CD4-positive, alpha-beta memory T cell (primary cell): ENCODE results near the gene MTUS2. TPM values are rescaled to one million over a fixed set of nuclear protein-coding genes. Genes with fewer than 3 reads are reported as not detected.

Source experiments
- CTCF ChIA-PET: fragments of 350-600 bp; sonication (Branson Sonifier 250); formaldehyde crosslinking; loops from one replicate; lab custom pipeline; 2021; ENCODE audit warnings: inconsistent platforms; ENCODE audit not compliant: partially characterized antibody; lab: Charles Lee
- POLR2A ChIA-PET: fragments of 350-600 bp; sonication (Branson Sonifier 250); formaldehyde crosslinking; loops from one replicate; lab custom pipeline; 2021; ENCODE audit not compliant: partially characterized antibody; lab: Charles Lee
- DNase-seq, 5 donors: peaks; one replicate each; pipeline versions ENCODE4 v3.0.0 to v3.0.0-alpha.2; 2020 to 2022; ENCODE audit warnings: mixed read lengths in 1 of 5
- H3K27ac ChIP-seq: one replicate; pipeline ENCODE4 v1.7.0; 2013; ENCODE audit warnings: low read depth, low read length
- H3K27me3 ChIP-seq: 2 replicates; pipeline ENCODE4 v1.7.0; 2013; ENCODE audit warnings: mild to moderate bottlenecking, low read length, moderate library complexity; ENCODE audit not compliant: insufficient read depth
- H3K36me3 ChIP-seq: 2 replicates; pipeline ENCODE4 v1.7.0; 2013; ENCODE audit warnings: mild to moderate bottlenecking, low read length, moderate library complexity; ENCODE audit not compliant: insufficient read depth
- H3K4me1 ChIP-seq: 2 replicates; pipeline ENCODE4 v1.7.0; 2013; ENCODE audit warnings: mild to moderate bottlenecking, low read length, moderate library complexity; ENCODE audit not compliant: insufficient read depth
- H3K4me3 ChIP-seq, 2 donors: one replicate each; pipeline ENCODE4 v1.7.0; 2013; ENCODE audit warnings: low read length in 2 of 2, mild to moderate bottlenecking in 1 of 2
- H3K9me3 ChIP-seq, 2 donors: one replicate each; pipeline ENCODE4 v1.7.0; 2013; ENCODE audit warnings: low read length in 2 of 2, control low read depth in 1 of 2; ENCODE audit not compliant: control insufficient read depth in 1 of 2
- H3K27ac Mint-ChIP-seq, 7 donors: one replicate each; pipeline ENCODE4 v1.8.0; 2020 to 2021; ENCODE audit warnings: mixed read lengths in 7 of 7, mild to moderate bottlenecking in 6 of 7, inconsistent platforms in 3 of 7, moderate library complexity in 3 of 7
- H3K27me3 Mint-ChIP-seq, 2 donors: one replicate each; pipeline ENCODE4 v1.8.0; 2020 to 2021; ENCODE audit warnings: mixed read lengths in 2 of 2
- H3K36me3 Mint-ChIP-seq, 2 donors: one replicate each; pipeline ENCODE4 v1.8.0; 2020 to 2021; ENCODE audit warnings: mixed read lengths in 2 of 2, inconsistent platforms in 1 of 2, mild to moderate bottlenecking in 1 of 2
- H3K4me1 Mint-ChIP-seq, 4 donors: one replicate each; pipeline ENCODE4 v1.8.0; 2020 to 2021; ENCODE audit warnings: mixed read lengths in 4 of 4, mild to moderate bottlenecking in 1 of 4
- H3K4me3 Mint-ChIP-seq, 8 donors: one replicate each; pipeline ENCODE4 v1.8.0; 2020 to 2021; ENCODE audit warnings: mixed read lengths in 8 of 8, mild to moderate bottlenecking in 7 of 8, moderate library complexity in 6 of 8, inconsistent platforms in 3 of 8
- H3K9me3 Mint-ChIP-seq, 8 donors: one replicate each; pipeline ENCODE4 v1.8.0; 2020 to 2021; ENCODE audit warnings: mixed read lengths in 8 of 8, mild to moderate bottlenecking in 5 of 8, inconsistent platforms in 3 of 8, moderate library complexity in 1 of 8
- intact Hi-C: fragments of 100-400 bp; cut with micrococcal nuclease; formaldehyde crosslinking; loops from one replicate; pipeline ENCODE4 v1.15.1; 2023
- polyA plus RNA-seq, 2 donors: library from polyadenylated mRNA; unstranded; fragments of 300-500 nt; fragmentation: Illumina TruSeq; gene quantifications; one replicate each; pipeline ENCODE4 v1.2.3, GENCODE V29; 2021
- total RNA-seq, 2 experiments: library from RNA; stranded (reverse); gene quantifications; one replicate each; pipeline ENCODE4 v1.2.3, GENCODE V29; 2021

The MTUS2 gene
- total and polyA plus RNA-seq, 4 experiments from 2014 or later, result 0.12 to 1.1 (median 0.60) TPM

DNA sequence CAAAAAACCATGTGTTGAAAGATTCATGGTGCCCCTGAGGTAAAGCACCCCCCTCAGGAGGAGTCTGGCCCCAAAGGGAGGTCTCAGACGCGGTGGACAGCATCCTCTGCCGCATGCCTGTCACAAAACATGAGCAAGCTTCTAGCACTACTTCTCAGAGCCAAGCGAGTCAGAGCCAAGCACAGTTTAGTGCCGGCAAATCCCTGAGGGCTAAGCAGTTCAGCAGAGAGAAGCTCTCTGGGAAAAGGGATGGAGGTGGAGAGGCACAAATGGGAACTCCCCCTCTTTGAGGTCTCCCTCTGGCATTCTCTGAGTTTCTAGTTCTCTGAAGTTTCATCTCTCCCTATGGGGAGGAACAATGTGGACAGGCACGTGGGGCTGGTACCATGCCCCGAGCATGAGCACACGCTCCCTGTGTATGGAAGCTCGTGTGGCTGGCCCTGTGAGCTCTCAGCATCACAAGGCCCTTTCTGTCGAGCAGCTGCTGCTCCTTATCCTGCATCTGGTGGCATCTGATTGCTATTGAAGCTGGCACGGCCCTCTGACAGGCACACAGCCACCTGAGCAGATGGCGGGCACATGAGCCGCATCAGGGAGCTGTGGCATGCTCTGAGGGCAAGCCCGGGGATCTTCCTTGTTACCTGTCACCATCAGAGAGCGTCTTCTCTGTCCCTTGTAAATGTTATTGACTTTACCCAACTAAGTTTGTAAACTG is 450.3 kb downstream of the MTUS2 start:
- ChIA-PET POLR2A (no interaction called here), CTCF (interaction anchor here (0.5 kb wide), 1 partner anchor 25 kb away, joined by 3 read pairs; no protein-coding TSS in a partner anchor)
- H3K27ac ChIP-seq, result no peak overlapping the region
- H3K9me3 ChIP-seq, result no peaks in the 10 kb centered on the region
- H3K4me1 ChIP-seq, result no peaks in the 10 kb centered on the region
- no peaks in the 10 kb centered on the region for H3K36me3 ChIP-seq
- intact Hi-C loops, result no loop called here
- H3K4me1 Mint-ChIP-seq, result peaks cover 0 to 1% (median 0%) of the 10 kb centered on the region in 4 donors
- H3K36me3 Mint-ChIP-seq, result no peaks in the 10 kb centered on the region
- H3K4me3 ChIP-seq, result no peak overlapping the region
- H3K27me3 ChIP-seq, result no peaks in the 10 kb centered on the region
- H3K27ac Mint-ChIP-seq, result no peak overlapping the region
- H3K4me3 Mint-ChIP-seq, result no peak overlapping the region
- H3K27me3 Mint-ChIP-seq, result peaks cover 0 to 5% of the 10 kb centered on the region in 2 donors
- H3K9me3 Mint-ChIP-seq, result peaks cover 0 to 4% (median 0%) of the 10 kb centered on the region in 8 donors
- DNase-seq, result no peak

DNA sequence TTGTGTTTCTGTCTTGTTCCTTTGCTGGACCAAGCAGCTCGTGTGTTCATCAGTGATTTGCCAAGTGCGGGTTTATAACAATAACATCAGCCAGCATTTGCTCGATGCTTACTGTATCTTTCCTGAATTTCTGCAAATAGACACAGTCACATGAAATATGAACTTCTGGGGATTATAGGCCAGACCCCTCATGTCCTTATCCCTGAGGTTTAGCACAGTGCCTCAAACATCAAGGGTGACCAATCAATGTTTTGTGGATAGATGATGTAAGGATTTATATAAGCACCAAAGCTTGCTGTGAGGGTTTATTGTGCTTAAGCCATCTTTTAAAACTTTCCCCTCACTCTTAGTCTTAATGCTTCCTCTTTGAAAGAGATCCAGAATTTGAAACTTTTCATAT is 451.5 kb downstream of the MTUS2 start:
- H3K36me3 Mint-ChIP-seq, result no peaks in the 10 kb centered on the region
- H3K27me3 Mint-ChIP-seq, result peaks cover 0 to 5% of the 10 kb centered on the region in 2 donors
- H3K9me3 ChIP-seq, result no peaks in the 10 kb centered on the region
- POLR2A ChIA-PET, result no interaction called here
- no peaks in the 10 kb centered on the region for H3K36me3 ChIP-seq
- H3K4me3 Mint-ChIP-seq, result no peak overlapping the region
- no peak for DNase-seq
- no peak overlapping the region for H3K27ac ChIP-seq
- no peak overlapping the region for H3K4me3 ChIP-seq
- H3K27ac Mint-ChIP-seq, result no peak overlapping the region
- CTCF ChIA-PET, result no interaction called here
- peaks cover 0 to 3% (median 0%) of the 10 kb centered on the region in 8 donors for H3K9me3 Mint-ChIP-seq
- intact Hi-C loops, result no loop called here
- H3K27me3 ChIP-seq, result no peaks in the 10 kb centered on the region
- H3K4me1 ChIP-seq, result no peaks in the 10 kb centered on the region
- no peaks in the 10 kb centered on the region for H3K4me1 Mint-ChIP-seq

DNA sequence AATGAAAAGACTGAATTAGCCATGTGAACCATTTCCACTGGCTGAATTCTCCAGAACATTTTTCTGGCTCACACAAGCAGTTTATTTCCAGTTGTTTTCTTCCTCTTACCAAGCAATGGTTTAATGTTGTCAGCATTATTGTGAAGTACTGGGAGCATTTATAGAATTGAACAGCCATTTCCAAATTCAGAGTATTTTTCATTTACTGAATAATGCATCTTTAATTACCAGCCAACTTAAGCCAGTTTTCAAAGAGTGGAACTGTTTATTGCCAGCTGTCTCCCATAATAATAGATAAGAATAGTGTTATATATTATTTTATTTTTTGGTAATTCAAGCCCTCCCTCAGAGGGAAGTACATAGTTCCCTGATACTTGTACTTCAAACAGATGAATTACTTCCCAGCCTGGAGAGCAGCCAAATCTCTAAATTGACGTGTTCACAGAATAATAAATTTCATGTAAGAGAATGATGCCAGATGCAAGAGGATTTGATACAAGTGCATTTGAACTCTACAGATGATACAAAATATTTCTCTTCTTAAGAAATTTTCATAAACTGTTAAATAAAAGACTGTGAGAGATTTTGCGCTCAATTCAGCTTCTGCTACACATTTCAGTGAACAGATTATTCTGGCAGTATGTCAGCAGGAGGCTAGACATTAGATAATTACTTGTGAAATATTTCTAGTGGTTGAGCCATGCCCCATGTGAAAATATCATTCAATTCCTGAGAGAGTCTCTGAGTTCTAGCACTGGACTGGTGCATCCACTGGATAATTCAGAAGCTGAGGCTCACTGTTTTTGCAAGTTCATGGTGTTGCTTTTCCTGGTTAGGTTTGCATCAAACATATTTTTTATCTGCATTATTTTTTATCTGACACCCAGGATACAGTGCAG is 459.5 kb downstream of the MTUS2 start:
- Histone ChIP-seq H3K27me3 (no peaks in the 10 kb centered on the region), H3K9me3 (no peaks in the 10 kb centered on the region), H3K27ac (no peak overlapping the region), H3K4me3 (no peak overlapping the region), H3K4me1 (no peaks in the 10 kb centered on the region), H3K36me3 (no peaks in the 10 kb centered on the region)
- Mint-ChIP-seq H3K9me3 (peaks cover 0 to 3% (median 0%) of the 10 kb centered on the region in 8 donors), H3K27me3 (no peaks in the 10 kb centered on the region), H3K4me3 (no peak overlapping the region), H3K36me3 (no peaks in the 10 kb centered on the region), H3K27ac (no peak overlapping the region), H3K4me1 (no peaks in the 10 kb centered on the region)
- DNase-seq, result no peak
- CTCF ChIA-PET, result no interaction called here
- intact Hi-C loops, result no loop called here
- POLR2A ChIA-PET, result no interaction called here

DNA sequence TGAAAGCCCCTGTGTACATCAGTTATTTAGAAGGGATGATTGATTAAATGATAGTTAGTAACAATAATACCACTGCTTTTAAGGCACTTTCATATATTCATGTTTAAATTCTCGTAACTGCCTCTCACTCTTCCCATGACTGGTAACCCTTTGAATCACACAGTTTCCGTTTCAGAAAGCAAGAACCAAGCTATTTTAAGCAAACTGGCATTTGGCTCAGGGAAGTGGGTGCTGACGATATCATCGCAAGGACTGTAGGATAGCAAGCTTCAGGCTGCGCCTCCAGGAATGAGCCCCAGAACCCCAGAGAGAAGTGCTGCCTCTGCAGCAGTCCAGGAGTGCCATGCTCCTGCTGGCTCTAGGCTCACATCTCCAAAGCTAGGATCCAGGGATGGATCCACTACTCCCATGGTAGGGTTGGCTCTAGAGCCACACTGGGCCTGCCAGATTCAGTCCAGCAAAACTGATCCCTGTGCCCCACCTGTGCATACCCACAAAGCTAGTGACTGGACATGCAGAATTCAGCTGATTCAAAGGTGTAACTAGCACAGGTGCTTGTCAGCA is 461.9 kb downstream of the MTUS2 start:
- Histone ChIP-seq H3K36me3 (no peaks in the 10 kb centered on the region), H3K27ac (no peak overlapping the region), H3K4me1 (no peaks in the 10 kb centered on the region), H3K27me3 (no peaks in the 10 kb centered on the region), H3K4me3 (no peak overlapping the region), H3K9me3 (no peaks in the 10 kb centered on the region)
- Mint-ChIP-seq H3K4me3 (no peak overlapping the region), H3K27me3 (no peaks in the 10 kb centered on the region), H3K9me3 (no peaks in the 10 kb centered on the region), H3K36me3 (no peaks in the 10 kb centered on the region), H3K27ac (no peak overlapping the region), H3K4me1 (no peaks in the 10 kb centered on the region)
- ChIA-PET POLR2A (no interaction called here), CTCF (no interaction called here)
- DNase-seq, result no peak
- intact Hi-C loops, result no loop called here

- intact Hi-C loops, result no loop called here
- no peak for DNase-seq
- Mint-ChIP-seq H3K27ac (no peak overlapping the region), H3K27me3 (peaks cover 0 to 2% of the 10 kb centered on the region in 2 donors), H3K9me3 (no peaks in the 10 kb centered on the region), H3K4me1 (no peaks in the 10 kb centered on the region), H3K4me3 (no peak overlapping the region), H3K36me3 (no peaks in the 10 kb centered on the region)
- Histone ChIP-seq H3K4me1 (no peaks in the 10 kb centered on the region), H3K4me3 (no peak overlapping the region), H3K9me3 (no peaks in the 10 kb centered on the region), H3K27me3 (no peaks in the 10 kb centered on the region), H3K36me3 (no peaks in the 10 kb centered on the region), H3K27ac (no peak overlapping the region)
- ChIA-PET POLR2A (no interaction called here), CTCF (no interaction called here)
These were observed 464.6 kb downstream of the MTUS2 start for GRCh38 chr13:29284726-29285125.

DNA sequence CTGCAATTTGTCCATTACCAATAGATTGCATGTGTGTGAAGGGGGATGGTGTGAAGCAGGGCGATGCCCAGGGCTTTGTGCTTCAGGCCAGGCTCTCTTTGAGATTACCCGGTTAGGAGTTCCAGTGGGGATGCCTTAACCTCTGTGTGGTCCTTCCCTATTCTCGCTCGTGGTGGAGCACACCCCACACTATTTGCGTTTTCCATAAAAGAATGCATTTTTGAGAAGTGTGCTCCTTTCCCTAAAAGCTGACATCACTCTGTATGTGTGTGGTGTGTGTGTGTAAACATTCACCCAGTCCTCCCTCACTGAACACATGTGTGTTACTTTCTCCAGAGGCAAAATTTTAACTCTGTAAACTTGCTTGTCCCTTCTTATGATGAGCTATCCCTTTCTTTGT is 467.1 kb downstream of the MTUS2 start:
- Histone ChIP-seq H3K27me3 (no peaks in the 10 kb centered on the region), H3K27ac (no peak overlapping the region), H3K9me3 (no peaks in the 10 kb centered on the region), H3K4me1 (no peaks in the 10 kb centered on the region), H3K36me3 (no peaks in the 10 kb centered on the region), H3K4me3 (no peak overlapping the region)
- H3K36me3 Mint-ChIP-seq, result no peaks in the 10 kb centered on the region
- H3K9me3 Mint-ChIP-seq, result no peaks in the 10 kb centered on the region
- intact Hi-C loops, result no loop called here
- POLR2A ChIA-PET, result no interaction called here
- no peak overlapping the region for H3K27ac Mint-ChIP-seq
- CTCF ChIA-PET, result no interaction called here
- H3K27me3 Mint-ChIP-seq, result peaks cover 0 to 5% of the 10 kb centered on the region in 2 donors
- no peaks in the 10 kb centered on the region for H3K4me1 Mint-ChIP-seq
- DNase-seq, result no peak
- H3K4me3 Mint-ChIP-seq, result no peak overlapping the region

- peaks cover 0 to 5% of the 10 kb centered on the region in 2 donors for H3K27me3 Mint-ChIP-seq
- H3K9me3 Mint-ChIP-seq, result peaks cover 0 to 15% (median 6%) of the 10 kb centered on the region in 8 donors
- CTCF ChIA-PET, result interaction anchor here (0.9 kb wide), 1 partner anchor 8 kb away, joined by 3 read pairs; no protein-coding TSS in a partner anchor
These were observed 471.9 kb downstream of the MTUS2 start for GRCh38 chr13:29292045-29292444.

More at GRCh38 chr13:29292045-29292444, 471.9 kb downstream of the MTUS2 start:
- POLR2A ChIA-PET, result no interaction called here
- no peak overlapping the region for H3K27ac ChIP-seq
- H3K36me3 ChIP-seq, result no peaks in the 10 kb centered on the region
- no peak overlapping the region for H3K4me3 ChIP-seq
- no peak overlapping the region for H3K27ac Mint-ChIP-seq
- intact Hi-C loops, result no loop called here
- no peaks in the 10 kb centered on the region for H3K4me1 Mint-ChIP-seq
- no peaks in the 10 kb centered on the region for H3K36me3 Mint-ChIP-seq
- no peaks in the 10 kb centered on the region for H3K4me1 ChIP-seq
- H3K27me3 ChIP-seq, result no peaks in the 10 kb centered on the region
- no peak for DNase-seq
- no peaks in the 10 kb centered on the region for H3K9me3 ChIP-seq
- no peak overlapping the region for H3K4me3 Mint-ChIP-seq
